NT2/D1 (cell line): Measurements from ENCODE around the gene ITGB2.

Experiments
- YY1 ChIP-seq: IDR thresholded peaks from 2 replicates; pipeline ENCODE4 v1.6.1; 2011; ENCODE audit not compliant: insufficient read length, insufficient read depth
- ZNF274 ChIP-seq: IDR thresholded peaks from 2 replicates; pipeline ENCODE4 v1.6.1; 2011; ENCODE audit warnings: mild to moderate bottlenecking, low read depth, low read length

DNA sequence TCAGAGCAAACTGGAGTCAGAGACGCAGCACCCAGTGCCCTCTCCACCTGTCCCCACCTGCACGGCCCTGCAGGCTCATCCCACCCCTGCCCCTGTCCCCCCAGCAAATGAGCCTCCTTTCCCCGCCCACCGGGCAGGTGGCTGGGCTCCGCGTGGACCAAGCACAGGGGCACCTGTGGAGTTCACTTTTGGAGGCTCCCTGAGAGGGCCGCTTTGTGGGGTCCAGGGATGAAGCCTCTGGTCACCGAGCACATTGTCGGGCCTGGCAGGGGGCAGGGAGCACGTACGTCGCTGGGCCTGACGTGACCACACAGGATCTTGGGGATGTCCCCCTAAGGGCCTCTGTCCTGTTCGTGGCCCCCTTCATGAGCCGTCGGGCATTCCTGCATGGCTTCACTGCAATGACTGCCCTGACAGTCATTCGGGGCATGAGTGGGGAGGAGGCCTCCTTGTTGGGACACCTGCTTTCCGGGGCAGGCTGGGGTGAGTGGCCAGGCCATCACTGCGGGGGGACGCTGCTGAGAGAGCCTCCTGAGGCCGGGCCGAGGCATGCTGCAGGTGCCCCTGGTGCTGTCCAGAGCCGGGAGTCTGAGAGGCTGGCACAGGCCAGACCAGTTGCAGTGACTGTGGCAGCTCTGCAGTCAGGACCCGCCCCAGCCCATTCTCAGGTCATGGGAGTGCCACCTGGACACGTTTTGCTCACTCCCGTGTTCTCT lies 38.8 kb upstream of the ITGB2 start:
- TF ChIP-seq YY1 (no peak), ZNF274 (no peak)
